Measurements from ENCODE around the gene DCHS1.
A peak's percentile ranks its signal among the peaks of the same experiment; 100 is the strongest.

Gene DCHS1

GRCh38 chr11:6656584-6656915 lies 941 bp upstream of the DCHS1 start:
- peak overlapping the region; percentile 64 for H3K4me3 ChIP-seq (ENCODE audit: low read length)
- no peak for DNase-seq (ENCODE audit: low read depth)
- no peak for TF ChIP-seq CTCF (conservative IDR thresholded peaks at IDR 0.05; ENCODE audit: low read length)

- peak overlapping the region; percentile 62 for H3K4me3 ChIP-seq (ENCODE audit: low read length)
- no peak for TF ChIP-seq CTCF (conservative IDR thresholded peaks at IDR 0.05; ENCODE audit: low read length)
- peak; percentile 15 for DNase-seq (ENCODE audit: low read depth)
Measured at GRCh38 chr11:6655020-6655789, 404 bp downstream of the DCHS1 start.

GRCh38 chr11:6654281-6655019 lies 1.2 kb downstream of the DCHS1 start:
- DNase-seq (ENCODE audit: low read depth): no peak
- no peak for TF ChIP-seq CTCF (conservative IDR thresholded peaks at IDR 0.05; ENCODE audit: low read length)
- peak overlapping the region; percentile 62 for H3K4me3 ChIP-seq (ENCODE audit: low read length)

GRCh38 chr11:6653656-6654055 lies 2.0 kb downstream of the DCHS1 start:
- no peak overlapping the region for H3K4me3 ChIP-seq (ENCODE audit: low read length)
- TF ChIP-seq CTCF (conservative IDR thresholded peaks at IDR 0.05; ENCODE audit: low read length): no peak
- DNase-seq (ENCODE audit: low read depth): no peak

- DNase-seq (ENCODE audit: low read depth): no peak
- TF ChIP-seq CTCF (conservative IDR thresholded peaks at IDR 0.05; ENCODE audit: low read length): no peak
- no peak overlapping the region for H3K4me3 ChIP-seq (ENCODE audit: low read length)
Measured at GRCh38 chr11:6653097-6653496, 2.5 kb downstream of the DCHS1 start.

GRCh38 chr11:6652182-6652581 lies 3.4 kb downstream of the DCHS1 start:
- no peak overlapping the region for H3K4me3 ChIP-seq (ENCODE audit: low read length)
- no peak for DNase-seq (ENCODE audit: low read depth)
- TF ChIP-seq CTCF (conservative IDR thresholded peaks at IDR 0.05; ENCODE audit: low read length): no peak

- no peak overlapping the region for H3K4me3 ChIP-seq (ENCODE audit: low read length)
- no peak for DNase-seq (ENCODE audit: low read depth)
- no peak for TF ChIP-seq CTCF (conservative IDR thresholded peaks at IDR 0.05; ENCODE audit: low read length)
Measured at GRCh38 chr11:6650980-6651379, 4.6 kb downstream of the DCHS1 start.
